GM15510 (cell line): ENCODE data around the gene ZWINT.

Experiments
- POLR2A ChIP-seq: IDR thresholded peaks from 3 replicates; pipeline ENCODE4 v1.6.1; 2011; ENCODE audit warnings: borderline replicate concordance; ENCODE audit not compliant: insufficient read length; ENCODE audit errors: extremely low read depth

ZWINT gene

DNA sequence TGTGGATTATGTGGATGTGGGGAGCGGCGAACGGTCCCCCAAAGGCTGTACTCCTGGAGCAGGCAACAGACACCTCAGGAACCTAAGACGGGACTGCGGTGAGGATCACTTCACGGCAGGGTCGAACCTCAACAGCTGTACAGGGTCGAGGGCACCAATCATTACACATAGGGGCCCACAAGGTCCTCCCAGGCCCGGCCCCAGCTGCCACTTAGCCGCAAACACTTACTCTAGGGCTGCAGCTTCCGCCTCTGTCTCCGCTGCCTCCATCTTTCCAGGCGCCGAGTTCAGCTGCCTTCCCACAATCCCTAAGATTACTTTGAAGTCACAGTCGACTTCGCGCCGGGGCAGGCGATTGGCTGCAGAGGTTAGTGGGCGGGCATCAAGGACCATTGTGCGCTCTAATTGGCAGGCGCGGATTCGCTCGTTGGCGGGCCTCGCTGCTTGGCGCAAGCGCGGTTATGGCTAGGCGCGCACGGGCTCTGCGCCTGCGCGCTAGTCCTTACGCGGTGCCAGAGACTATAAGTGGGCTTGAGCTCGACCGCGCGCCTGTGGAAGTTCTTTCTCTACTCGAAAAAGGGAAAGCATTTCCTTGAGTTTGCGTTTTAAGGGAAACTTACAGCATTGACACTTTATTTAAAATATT lies at the start of gene ZWINT:
Gene ZWINT (minus strand): TSS at position 293 of the 646 bp plus-strand sequence. CDS start 23 bp downstream, at position 270.
- TF ChIP-seq POLR2A: peak; percentile 80

GRCh38 chr10:56383806-56384205 lies 22.7 kb upstream of the ZWINT start:
- TF ChIP-seq POLR2A: no peak

DNA sequence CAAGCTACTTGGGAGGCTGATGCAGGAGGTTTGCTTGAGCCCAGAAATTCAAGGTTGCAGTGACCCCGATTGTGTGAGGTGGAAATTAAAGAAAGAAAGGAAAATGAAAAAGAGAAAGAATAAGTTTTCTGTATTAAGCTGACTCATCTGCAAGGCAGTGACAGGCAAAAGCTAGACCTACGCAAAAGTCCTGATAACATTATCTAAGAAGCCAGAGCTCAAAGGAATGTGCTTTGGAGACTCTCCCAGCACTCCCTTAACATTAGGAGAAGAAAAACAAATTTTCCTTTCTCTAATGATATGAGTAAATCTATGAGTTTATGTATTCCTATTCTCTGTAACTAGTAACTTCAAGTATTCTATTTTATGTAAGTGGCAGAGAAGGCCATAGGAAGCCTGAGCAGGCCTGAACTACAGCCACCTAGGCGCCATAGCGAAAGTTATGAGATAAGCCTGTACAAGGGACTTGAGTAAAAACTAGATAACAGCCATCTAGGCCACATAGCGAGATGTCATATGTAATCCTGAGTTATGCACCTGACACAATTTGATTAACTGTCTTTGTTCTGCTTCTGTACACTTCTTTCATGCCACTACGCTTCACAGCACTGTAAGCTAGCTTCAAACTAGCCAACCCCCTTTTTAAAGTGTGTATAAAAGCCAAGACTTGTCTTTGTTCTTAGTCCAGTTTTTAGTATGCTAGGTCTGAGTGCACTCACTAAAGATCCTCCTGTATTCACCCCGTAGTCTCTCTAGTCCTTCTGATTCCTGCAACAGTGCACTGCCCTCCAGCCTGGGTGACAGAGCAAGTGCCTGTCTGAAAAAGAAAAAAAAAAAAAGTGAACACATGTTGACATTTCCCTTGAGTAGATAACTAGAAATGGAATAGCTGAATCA lies 9.4 kb upstream of the ZWINT start:
- TF ChIP-seq POLR2A: no peak

DNA sequence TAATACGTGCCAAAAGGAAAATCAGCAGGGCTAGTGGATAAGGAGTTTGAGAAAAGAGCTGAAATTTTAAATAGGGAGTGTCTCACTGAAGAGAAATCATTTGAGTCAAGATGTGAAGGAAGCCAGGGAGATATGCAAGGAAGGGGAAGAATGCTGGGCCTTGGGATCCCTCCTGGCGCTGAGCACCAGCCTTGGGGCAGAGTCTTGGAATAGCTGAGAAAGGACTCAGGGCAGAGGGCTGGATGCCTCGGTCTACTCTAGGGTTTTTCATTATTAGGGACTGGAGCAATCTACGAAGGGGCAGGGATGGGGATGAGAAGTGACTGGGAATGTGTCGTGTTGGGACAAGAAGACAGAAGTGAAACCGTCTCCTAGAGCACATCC lies 484 bp downstream of the ZWINT start:
- TF ChIP-seq POLR2A: no peak

DNA sequence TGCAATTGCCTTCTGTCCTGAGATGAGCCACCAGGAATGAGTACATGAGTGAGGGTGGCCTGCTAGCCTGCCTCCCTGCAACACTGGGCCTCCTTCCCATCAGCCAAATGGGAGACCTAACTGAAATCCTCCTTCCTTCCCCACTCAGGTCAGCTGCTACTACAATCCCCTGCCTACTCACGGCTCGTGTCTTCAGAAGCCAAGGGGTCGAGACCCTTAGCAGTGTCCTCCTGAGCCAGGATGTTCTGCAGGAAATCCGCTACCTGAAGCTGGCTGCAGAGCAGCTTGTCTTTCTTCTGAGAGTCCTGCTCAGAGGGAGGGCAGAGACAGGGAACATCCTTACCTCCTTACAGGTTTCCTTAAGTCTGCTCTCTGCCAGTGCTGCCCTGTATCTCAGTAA lies 1.2 kb downstream of the ZWINT start:
- no peak for TF ChIP-seq POLR2A

GRCh38 chr10:56357018-56357417 lies 4.0 kb downstream of the ZWINT start:
- TF ChIP-seq POLR2A: no peak

DNA sequence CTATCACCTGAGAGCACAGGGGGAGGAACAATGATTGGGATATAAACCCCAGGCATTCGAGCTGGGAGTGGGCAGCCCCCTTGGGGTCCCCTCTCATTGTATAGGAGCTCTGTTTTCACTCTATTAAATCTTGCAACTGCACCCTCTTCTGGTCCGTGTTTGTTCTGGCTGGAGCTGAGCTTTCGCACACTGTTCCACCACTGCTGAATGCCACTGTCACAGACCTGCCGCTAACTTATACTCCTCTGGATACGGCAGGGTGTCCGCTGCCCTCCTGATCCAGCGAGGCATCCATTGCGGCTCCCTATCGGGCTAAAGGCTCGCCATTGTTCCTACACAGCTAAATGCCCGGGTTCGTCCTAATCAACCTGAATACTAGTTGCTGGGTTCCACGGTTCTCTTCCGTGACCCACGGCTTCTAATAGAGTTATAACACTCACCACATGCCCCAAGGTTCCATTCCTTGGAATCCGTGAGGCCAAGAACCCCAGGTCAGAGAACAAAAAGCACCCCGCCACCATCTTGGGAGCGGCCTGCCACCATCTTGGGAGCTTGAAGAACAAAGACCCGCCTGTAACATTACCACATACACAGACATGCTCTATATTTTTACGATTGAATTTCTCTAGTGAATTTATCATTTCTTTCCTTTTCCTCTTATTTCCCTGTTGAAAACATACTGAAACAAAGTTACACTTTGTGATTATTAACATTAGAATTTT lies 9.0 kb downstream of the ZWINT start:
- no peak for TF ChIP-seq POLR2A

GRCh38 chr10:56349611-56350010 lies 11.4 kb downstream of the ZWINT start:
- TF ChIP-seq POLR2A: no peak

GRCh38 chr10:56348101-56348500 lies 13.0 kb downstream of the ZWINT start:
- no peak for TF ChIP-seq POLR2A

GRCh38 chr10:56346845-56347415 lies 14.1 kb downstream of the ZWINT start:
- TF ChIP-seq POLR2A: no peak

DNA sequence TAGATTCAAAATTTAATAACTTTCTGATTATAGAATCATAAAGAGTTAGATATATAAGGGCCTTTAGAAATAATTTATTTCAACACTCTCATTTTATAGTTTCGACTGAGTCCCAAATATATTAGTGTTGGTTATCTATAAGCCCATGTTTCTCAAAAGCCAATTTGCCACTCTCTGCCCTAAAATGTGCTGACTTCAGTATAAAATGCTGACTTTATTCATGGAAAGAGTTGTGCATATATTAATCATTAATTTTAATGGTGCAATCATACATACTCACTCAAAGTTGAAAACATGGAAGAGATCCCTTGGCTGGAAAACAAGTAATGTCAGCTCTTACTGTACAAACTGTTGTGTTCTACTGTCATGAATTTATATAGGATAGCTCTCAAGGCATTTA lies 19.4 kb downstream of the ZWINT start:
- no peak for TF ChIP-seq POLR2A

DNA sequence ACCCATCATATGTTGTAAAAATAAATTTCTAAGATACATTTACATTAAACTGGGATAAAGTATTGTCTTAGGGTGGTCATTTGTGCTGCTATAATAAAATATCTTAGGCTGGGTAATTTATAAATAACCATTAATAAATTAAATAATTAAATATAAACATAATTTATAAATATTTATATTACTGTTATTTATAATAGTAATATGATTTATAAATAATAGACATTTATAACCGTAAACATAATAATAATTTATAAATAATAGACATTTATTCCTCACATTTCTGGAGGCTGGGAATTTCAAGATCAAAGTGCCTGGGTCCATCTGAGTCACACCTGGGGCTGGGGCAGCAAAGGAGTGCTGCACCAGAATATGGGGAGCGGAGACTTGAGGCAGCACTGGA lies 31.1 kb downstream of the ZWINT start:
- no peak for TF ChIP-seq POLR2A

- TF ChIP-seq POLR2A: no peak
Observed at GRCh38 chr10:56327118-56327517, 33.9 kb downstream of the ZWINT start.

GRCh38 chr10:56319386-56319785 lies 41.7 kb downstream of the ZWINT start:
- no peak for TF ChIP-seq POLR2A

GRCh38 chr10:56318816-56319215 lies 42.2 kb downstream of the ZWINT start:
- TF ChIP-seq POLR2A: no peak
